ENCODE results near the gene LRRFIP2.

DNA sequence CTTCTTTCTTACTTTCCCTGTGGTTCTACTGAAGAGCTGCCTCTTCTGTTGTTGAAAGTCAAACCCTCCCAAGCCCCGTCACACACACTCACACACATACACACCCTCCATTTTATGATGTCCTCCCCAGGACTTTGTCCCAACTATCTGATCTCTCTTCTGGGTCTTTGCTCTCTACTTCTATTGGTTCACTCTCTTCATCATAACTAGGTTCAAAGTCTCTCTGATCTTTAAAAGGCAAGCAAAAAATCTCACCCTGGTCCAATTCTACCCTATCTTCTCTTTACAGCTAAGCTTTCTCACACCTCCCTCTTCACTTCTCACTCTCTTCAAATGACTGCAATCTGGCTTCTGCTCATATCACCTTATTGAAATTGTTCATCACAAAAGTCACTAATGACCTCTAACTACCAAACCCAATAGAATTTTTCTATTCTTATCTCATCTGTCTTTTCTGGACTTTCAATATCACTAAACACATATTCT is 34.8 kb downstream of the LRRFIP2 start:
- TF ChIP-seq, protein P1, sequence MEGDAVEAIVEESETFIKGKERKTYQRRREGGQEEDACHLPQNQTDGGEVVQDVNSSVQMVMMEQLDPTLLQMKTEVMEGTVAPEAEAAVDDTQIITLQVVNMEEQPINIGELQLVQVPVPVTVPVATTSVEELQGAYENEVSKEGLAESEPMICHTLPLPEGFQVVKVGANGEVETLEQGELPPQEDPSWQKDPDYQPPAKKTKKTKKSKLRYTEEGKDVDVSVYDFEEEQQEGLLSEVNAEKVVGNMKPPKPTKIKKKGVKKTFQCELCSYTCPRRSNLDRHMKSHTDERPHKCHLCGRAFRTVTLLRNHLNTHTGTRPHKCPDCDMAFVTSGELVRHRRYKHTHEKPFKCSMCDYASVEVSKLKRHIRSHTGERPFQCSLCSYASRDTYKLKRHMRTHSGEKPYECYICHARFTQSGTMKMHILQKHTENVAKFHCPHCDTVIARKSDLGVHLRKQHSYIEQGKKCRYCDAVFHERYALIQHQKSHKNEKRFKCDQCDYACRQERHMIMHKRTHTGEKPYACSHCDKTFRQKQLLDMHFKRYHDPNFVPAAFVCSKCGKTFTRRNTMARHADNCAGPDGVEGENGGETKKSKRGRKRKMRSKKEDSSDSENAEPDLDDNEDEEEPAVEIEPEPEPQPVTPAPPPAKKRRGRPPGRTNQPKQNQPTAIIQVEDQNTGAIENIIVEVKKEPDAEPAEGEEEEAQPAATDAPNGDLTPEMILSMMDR (IDR thresholded peaks at IDR 0.05) = no peak
- TF ChIP-seq POLR2A (IDR thresholded peaks at IDR 0.05) = no peak

All from lower leg skin (tissue), 3 donors.